ENCODE results near the gene RALBP1. TPM values are rescaled to one million over a fixed set of nuclear protein-coding genes. Genes with fewer than 3 reads are reported as not detected.
"Not testable (repeated sequence)": the region's sequence is repeated elsewhere in the genome, so short reads cannot be mapped to it uniquely, and the experiment has no call there.

Gene RALBP1
- 66.2 TPM for total RNA-seq

DNA sequence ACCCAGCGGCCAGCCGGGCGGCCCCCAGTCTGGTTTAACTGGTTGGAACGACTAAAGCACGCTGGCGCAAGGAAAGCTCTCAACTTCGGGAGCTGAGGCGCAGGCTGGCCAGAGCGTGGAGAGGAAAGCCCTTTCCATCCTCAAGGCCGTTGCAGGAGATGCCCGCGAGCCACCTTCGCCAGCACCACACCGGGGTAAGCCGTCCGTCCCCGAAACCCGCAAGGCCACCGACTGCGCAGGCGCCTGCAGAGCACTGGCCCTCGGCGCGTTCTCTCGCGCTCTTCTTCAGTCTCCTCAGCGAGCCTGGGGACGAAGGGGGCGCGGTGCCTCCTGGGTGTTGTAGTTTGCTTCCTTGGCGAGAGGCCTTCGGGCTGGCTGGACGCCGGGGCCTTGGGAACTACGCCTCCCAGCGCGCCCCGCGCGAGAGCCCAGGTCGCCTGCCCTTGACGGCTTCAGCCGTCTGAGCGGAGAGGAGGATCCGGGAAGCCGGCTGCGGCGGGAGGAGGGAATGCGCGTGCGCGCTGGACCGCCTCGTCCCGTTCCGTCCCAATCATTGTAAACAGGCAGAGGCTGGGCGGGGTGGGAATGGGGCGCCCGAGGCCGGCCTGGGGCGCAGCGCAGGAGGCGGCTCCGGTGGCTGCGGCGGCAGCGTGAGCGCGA lies at the start of gene RALBP1:
RALBP1 (plus strand) TSS at position 531 of the 660 bp plus-strand sequence. CDS start 37,533 bp downstream, outside the sequence.
- DNase-seq, result peak; percentile 100

DNA sequence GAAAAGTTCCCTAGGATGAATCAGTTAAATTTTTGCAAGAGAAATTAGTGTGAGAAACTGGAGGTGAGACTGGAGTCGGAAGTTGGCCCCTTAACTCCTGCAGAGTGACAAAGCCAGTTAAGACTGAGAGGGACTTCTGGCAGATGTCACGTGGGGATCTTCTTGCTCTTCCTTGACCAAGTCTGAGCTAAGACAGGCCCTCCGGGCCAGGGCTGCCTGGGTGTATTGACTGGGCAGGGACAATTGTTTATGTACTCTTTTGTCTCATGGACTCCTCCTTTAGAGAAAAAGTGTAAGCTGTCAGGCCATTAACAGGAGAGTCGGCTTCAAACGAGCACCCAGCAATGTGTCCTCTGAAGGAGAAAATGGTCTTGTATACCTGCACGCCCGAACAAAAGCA lies 48.6 kb upstream of the RALBP1 start:
- DNase-seq, result no peak

GRCh38 chr18:9428301-9428706 lies 47.0 kb upstream of the RALBP1 start:
- DNase-seq, result no peak

- DNase-seq, result peak; percentile 30
Observed at GRCh38 chr18:9428862-9429661, 46.3 kb upstream of the RALBP1 start.

- no peak for DNase-seq
Observed at GRCh38 chr18:9429662-9429993, 45.7 kb upstream of the RALBP1 start.

DNA sequence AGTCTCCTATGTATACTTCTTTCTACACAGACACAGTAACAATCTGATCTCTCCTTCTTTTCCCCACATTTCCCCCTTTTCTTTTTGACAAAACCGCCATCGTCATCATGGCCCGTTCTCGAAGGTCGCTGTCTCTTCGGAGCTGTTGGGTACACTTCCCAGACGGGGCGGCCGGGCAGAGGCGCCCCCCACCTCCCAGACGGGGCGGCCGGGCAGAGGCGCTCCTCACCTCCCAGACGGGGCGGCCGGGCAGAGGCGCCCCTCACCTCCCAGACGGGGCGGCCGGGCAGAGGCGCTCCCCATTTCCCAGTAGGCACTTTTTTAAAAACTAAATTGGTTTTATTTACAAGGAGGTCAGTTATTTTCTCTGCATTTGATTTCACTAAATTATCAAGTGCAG lies 45.0 kb upstream of the RALBP1 start:
- DNase-seq, result not testable (repeated sequence)

GRCh38 chr18:9431296-9431695 lies 44.0 kb upstream of the RALBP1 start:
- DNase-seq, result no peak

- not testable (repeated sequence) for DNase-seq
Observed at GRCh38 chr18:9433122-9433521, 42.2 kb upstream of the RALBP1 start.

GRCh38 chr18:9433671-9434121 lies 41.6 kb upstream of the RALBP1 start:
- peak; percentile 89 for DNase-seq

DNA sequence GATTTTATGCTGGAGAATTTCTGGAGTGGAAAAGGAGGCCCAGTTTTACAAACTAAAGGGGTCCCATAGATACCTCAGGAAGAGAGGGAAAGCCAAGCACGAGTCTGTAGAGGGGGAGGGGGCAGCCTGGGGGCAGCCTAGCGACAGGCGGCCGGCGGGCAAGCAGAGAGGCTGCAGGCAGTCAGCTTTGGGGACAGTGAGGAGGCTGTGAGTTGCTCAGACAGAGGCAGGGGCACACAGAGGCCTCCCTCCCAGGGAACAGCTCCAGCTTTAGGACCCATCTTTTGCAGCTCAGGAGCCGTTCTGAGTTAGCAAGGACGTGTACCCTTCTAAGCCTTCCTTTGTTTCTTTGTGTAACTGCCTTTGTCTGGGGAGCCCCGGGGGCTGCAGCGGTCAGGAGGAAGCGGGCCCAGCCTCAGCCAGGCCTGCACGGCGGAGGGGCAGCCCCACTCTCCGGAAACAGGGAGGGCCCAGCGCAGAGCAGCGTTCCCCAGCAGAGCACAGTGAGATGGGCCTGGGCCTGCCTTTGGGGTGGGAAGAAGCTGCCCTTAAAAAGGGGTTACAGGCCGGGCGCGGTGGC lies 41.1 kb upstream of the RALBP1 start:
- no peak for DNase-seq

DNA sequence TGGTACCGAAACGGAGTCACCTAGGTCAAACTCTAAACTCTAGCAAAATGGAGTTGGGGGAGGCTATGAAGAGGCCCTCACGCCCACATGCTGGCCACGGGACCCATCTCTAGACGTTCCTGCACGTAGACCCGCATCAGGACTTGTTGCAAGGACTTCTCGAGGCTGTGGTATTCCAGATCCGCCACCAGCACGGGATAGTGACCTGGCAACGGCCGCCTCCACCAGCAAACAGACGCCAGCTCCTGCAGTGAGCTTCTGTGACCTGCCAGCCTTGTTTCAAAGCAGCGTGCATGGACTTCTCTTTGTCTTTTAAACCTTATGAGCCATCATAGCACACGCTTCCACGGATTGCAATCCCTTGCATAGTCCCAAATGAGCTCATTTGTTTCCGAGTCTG lies 40.3 kb upstream of the RALBP1 start:
- DNase-seq, result no peak

DNA sequence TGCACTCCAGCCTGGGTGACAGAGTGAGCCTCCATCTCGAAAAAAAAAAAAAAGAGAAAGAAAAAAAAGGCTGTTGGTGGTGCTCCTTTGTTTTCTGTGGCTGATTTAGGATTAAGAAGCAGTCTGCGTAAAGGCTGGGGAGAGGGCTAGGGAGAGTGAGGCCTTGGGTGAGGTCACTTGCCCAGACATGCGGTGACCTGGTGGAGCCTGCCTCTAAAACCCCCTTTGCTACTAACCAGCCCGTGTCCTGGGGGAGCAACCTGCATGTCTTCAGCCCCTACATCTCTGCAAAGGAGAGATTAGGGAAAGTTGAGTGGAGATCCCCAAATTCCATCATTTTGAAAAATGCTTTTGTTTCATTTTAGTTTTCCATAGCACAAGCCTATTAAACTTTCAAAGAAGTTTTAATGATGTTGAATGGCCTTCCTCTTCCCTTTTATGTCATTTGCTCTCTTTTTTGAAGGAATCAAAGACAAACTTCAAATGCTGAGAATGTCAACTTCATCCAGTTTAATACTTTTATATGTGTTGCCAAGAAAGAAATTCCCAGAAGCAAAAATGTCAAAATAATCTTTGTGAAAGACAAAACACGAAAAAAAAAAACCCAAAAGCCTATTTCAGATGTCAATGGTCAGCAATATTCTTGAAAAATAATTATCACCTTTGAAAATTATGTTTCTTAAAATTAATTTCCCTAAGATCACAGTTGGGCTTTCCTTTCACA lies 38.9 kb upstream of the RALBP1 start:
- DNase-seq, result no peak

DNA sequence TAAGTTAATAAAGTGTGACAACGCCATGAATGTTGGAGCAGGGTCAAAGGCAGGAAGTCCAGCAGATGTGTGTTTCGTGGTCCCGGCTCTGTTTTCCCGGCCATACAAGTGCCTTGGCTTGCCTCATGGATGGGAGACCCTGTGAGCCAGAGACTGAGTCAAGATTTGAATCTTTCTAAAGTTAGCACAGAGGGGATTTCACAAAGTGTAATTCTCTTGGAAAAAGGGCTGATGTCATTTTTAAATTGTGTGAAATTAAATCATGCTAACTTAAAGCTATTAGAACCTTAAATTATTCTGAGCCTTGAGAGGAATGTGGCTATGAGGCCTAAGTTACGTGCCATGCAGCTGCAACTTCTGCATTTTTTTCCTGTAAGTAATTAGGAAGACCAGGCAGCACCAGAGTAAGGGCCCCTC lies 38.3 kb upstream of the RALBP1 start:
- peak; percentile 85 for DNase-seq

DNA sequence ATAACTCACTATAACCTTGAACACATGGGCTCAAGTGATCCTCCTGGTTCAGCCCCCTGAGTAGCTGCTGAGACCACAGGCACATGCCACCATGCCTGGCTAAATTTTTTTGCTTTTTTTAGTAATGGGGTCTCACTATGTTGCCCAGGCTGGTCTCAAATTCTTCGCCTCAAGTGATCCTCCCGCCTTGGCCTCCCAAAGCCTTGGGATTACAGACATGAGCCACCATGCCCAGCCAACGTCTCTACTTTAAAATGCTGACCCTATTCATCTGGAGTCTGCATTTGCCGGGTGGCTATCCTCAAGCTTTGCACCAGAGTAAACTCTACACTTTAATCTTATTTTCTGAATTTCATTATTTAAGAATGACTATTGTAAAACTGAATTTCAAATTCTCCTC lies 37.6 kb upstream of the RALBP1 start:
- no peak for DNase-seq

DNA sequence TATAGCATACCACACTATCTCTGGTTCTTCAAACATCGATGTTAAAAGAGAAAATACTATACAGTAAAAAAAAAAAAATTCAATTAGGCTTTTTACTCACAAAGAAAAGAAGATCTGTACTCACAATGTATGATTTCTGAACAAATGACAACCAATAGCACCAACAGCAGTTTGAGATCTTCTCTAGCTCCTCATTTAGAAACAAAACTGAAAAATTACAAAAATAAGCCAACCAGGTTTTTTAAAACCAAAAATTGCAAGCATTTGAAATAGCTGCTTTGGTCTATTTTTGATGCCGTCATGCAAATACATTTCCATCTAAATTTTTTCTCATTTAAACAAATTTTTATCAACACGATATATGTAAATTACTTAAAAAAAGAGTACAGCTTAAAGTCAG lies 34.3 kb upstream of the RALBP1 start:
- DNase-seq, result no peak

DNA sequence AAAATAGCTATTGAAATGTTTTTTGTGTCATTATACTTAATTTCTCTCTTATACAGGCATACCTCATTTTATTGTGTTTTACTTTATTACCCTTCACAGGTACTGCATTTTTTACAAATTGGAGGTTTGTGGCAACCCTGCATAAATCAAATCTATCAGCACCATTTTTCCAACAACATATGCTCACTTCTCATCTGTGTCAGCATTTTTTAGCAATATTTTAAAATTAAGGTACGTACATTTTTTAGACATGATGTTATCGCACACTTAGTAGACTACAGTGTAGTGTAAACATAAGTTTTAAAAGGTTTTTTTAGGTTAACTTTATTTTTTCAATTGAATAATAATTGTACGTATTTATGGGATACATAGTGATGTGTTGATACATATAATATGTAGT lies 30.8 kb upstream of the RALBP1 start:
- DNase-seq, result no peak

GRCh38 chr18:9446839-9447238 lies 28.5 kb upstream of the RALBP1 start:
- DNase-seq, result no peak

- DNase-seq, result no peak
Observed at GRCh38 chr18:9447334-9447733, 28.0 kb upstream of the RALBP1 start.

DNA sequence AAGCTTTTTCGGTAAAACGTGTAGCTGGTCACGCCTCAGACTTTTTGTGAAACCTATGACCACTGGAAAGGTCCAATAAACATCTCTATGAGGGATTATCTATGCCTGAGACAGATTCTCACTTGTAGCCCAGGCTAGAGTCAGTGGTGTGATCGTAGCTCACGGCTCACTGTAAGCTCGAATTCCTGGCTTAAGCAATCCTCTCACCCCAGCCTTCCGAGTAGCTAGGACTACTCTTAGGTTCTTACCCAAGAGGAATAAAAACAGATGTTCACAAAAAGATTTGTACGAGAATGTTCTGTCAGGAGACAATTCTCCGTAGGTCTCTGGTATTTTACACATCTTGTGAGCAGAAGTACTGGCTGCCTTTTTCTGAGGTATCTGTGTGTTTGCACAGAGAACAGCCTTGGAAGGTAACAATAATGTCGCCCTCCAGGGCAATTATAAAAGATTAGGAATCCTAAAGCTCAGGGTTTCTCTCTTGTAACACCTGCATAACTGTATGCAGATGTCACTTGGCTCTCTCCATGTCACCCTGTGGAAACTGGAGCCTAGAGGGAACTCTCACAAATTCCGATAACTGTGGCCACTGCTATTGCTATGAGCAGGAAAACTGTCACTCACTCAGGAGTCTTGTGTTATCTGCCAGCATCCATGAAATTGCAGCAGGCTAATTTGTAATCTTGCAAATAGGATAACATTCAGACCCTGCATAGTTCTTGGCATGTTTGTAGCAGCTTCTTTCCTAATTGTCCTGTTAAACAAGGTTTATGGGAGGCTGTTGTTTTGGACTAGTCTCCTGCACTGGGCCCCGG lies 25.5 kb upstream of the RALBP1 start:
- DNase-seq, result peak; percentile 29

DNA sequence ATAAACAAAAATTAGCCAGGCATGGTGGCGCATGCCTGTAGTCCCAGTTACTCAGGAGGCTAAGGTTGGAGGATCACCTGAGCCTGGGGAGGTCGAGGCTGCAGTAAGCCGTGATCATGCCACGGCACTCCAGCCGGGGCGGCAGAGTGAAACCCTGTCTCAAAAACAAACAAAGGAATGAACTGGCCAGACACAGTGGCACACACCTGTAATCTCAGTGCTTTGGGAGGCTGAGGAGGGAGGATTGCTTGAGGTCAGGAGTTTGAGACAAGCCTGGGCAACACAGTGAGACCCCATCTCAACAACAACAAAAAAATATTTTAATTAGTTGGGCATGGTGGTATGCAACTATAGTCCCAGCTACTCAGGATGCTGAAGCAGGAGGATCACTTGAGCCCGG lies 24.4 kb upstream of the RALBP1 start:
- not testable (repeated sequence) for DNase-seq

DNA sequence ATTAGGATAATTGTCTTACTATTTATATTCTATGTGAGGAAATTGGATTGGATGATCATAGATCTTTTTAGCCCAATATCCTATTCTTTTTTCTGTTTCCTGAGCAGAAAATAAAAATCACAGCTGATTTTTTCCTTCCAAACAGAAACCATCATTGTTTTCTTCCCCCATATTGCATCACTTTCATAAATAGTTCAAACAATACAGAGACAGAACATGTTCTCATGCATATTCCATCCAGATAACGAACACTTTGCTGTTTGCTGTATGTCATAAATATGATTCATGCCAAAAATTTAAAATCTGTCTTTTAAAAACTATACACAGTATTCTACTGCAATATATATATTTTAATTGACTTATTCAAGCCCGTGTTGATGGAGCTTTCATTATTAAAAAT lies 22.0 kb upstream of the RALBP1 start:
- DNase-seq, result no peak
